ENCODE data around the gene NT5DC4. TPM values are rescaled to one million over a fixed set of nuclear protein-coding genes. Genes with fewer than 3 reads are reported as not detected.

The NT5DC4 gene
- total and polyA plus RNA-seq, 2 of the 8 experiments (the other 6 are each of a cell fraction or from before 2014, with no cell fraction given): not detected

GRCh38 chr2:112772911-112773475 is 52.2 kb downstream of the NT5DC4 start:
- H3K23ac ChIP-seq (ENCODE audit: insufficient read length): no peak overlapping the region
- no peaks in the 10 kb centered on the region for H3K27me3 ChIP-seq (replicated peaks in 1 of 4; ENCODE audit: control insufficient read depth in 3 of 4, extremely low read depth in 1 of 4, insufficient read depth in 3 of 4, low read length in 3 of 4)
- H3K23me2 ChIP-seq (ENCODE audit: low read depth, low read length): no peaks in the 10 kb centered on the region; the same call in 1 of the 2 replicates
- H3K4ac ChIP-seq (replicated peaks; ENCODE audit: insufficient read length, low read depth, low read length): no peak overlapping the region
- H3K36me3 ChIP-seq (ENCODE audit: control insufficient read depth in 2 of 4, insufficient read depth in 4 of 4, low read length in 3 of 4): no peaks in the 10 kb centered on the region
- no peak overlapping the region for H2BK5ac ChIP-seq (ENCODE audit: low read depth, low read length)
- CTCF ChIA-PET (ENCODE audit: partially characterized antibody): interaction anchor here (0.6 to 3.9 kb wide), 5 partner anchors 10 to 112 kb away, joined by 3 to 11 read pairs (median 4); no protein-coding TSS in a partner anchor
- H3K56ac ChIP-seq (replicated peaks; ENCODE audit: insufficient read length, low read depth, low read length): no peak overlapping the region
- H4K8ac ChIP-seq (ENCODE audit: extremely low read depth, insufficient read depth, low read length): no peak overlapping the region
- H2BK20ac ChIP-seq (ENCODE audit: low read length): no peak overlapping the region
- no peak overlapping the region for H4K91ac ChIP-seq (replicated peaks; ENCODE audit: insufficient read length, low read length)
- no peaks in the 10 kb centered on the region for H3K4me1 ChIP-seq (replicated peaks in 1 of 4; ENCODE audit: control insufficient read depth in 3 of 4, insufficient read depth in 4 of 4, low read length in 3 of 4)
- POLR2A ChIA-PET (ENCODE audit: partially characterized antibody): no interaction called here
- DNase-seq (ENCODE audit: low read depth in 1 of 2, low spot score in 2 of 2): no peak
- no peak overlapping the region for H2BK12ac ChIP-seq (ENCODE audit: low read depth, low read length)
- no peaks in the 10 kb centered on the region for H4K20me1 ChIP-seq (replicated peaks in 1 of 2; ENCODE audit: control insufficient read depth in 1 of 2, insufficient read depth in 2 of 2, low read length in 2 of 2)
- no peak overlapping the region for H2BK120ac ChIP-seq (replicated peaks; ENCODE audit: low read depth, low read length)
- H3K4me3 ChIP-seq (ENCODE audit: extremely low read depth in 1 of 4, insufficient read depth in 2 of 4, low read depth in 3 of 4, low read length in 4 of 4): no peak overlapping the region
- no peak overlapping the region for H3K14ac ChIP-seq (ENCODE audit: insufficient read length)
- TF ChIP-seq CTBP2 (IDR thresholded peaks at IDR 0.05; ENCODE audit: borderline replicate concordance, insufficient read depth, insufficient read length, low read length) (no peak), TEAD4 (IDR thresholded peaks at IDR 0.05; ENCODE audit: low read depth, low read length) (no peak), MAFK (IDR thresholded peaks at IDR 0.05; ENCODE audit: low read depth, low read length) (no peak), GABPA (IDR thresholded peaks at IDR 0.05; ENCODE audit: borderline replicate concordance, insufficient read depth, low read length) (no peak)
- no peak for FAIRE-seq
- H3K18ac ChIP-seq (ENCODE audit: extremely low read depth, low read length): no peak overlapping the region
- no peaks in the 10 kb centered on the region for H3K9me3 ChIP-seq (ENCODE audit: insufficient read depth in 2 of 2, low read depth in 1 of 2, low read length in 1 of 2)
- no peak overlapping the region for H2AFZ ChIP-seq (ENCODE audit: low read length)
- H3K79me2 ChIP-seq (ENCODE audit: control insufficient read depth in 1 of 2, insufficient read depth in 2 of 2, low read length in 2 of 2): no peaks in the 10 kb centered on the region
- no peak overlapping the region for H2AK5ac ChIP-seq (ENCODE audit: low read depth, low read length)
- H3K27ac ChIP-seq (ENCODE audit: low read depth, low read length): no peak overlapping the region
- no peak overlapping the region for H3K9ac ChIP-seq (replicated peaks in 1 of 4; ENCODE audit: extremely low read depth in 1 of 4, low read depth in 3 of 4, low read length in 3 of 4)
- WGBS, 2 experiments (ENCODE audit: extremely low coverage in 1 of 2, insufficient coverage in 1 of 2, insufficient read length in 1 of 2, insufficient replicate concordance in 2 of 2, low coverage in 1 of 2, low lambda C conversion rate in 2 of 2, missing lambda C conversion rate in 1 of 2): 68% methylated on average over 2 of the region's 2 CpGs; no CpG with 5 or more reads in 1 of the 2 experiments
- H2BK15ac ChIP-seq (ENCODE audit: low read length): no peak overlapping the region
- no peaks in the 10 kb centered on the region for H3K79me1 ChIP-seq (ENCODE audit: low read depth, low read length)
- H3K4me2 ChIP-seq (ENCODE audit: insufficient read depth in 1 of 2, low read depth in 2 of 2, low read length in 2 of 2): no peak overlapping the region
- no peak overlapping the region for H4K5ac ChIP-seq (ENCODE audit: insufficient read length, low read depth, low read length)

Measured in H1 (cell line).